ENCODE data around the gene SULF2.

- TF ChIP-seq, protein P1, sequence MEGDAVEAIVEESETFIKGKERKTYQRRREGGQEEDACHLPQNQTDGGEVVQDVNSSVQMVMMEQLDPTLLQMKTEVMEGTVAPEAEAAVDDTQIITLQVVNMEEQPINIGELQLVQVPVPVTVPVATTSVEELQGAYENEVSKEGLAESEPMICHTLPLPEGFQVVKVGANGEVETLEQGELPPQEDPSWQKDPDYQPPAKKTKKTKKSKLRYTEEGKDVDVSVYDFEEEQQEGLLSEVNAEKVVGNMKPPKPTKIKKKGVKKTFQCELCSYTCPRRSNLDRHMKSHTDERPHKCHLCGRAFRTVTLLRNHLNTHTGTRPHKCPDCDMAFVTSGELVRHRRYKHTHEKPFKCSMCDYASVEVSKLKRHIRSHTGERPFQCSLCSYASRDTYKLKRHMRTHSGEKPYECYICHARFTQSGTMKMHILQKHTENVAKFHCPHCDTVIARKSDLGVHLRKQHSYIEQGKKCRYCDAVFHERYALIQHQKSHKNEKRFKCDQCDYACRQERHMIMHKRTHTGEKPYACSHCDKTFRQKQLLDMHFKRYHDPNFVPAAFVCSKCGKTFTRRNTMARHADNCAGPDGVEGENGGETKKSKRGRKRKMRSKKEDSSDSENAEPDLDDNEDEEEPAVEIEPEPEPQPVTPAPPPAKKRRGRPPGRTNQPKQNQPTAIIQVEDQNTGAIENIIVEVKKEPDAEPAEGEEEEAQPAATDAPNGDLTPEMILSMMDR (IDR thresholded peaks at IDR 0.05): no peak
- TF ChIP-seq POLR2A (IDR thresholded peaks at IDR 0.05): no peak
Observed at GRCh38 chr20:47789764-47790579, 4.7 kb upstream of the SULF2 start.

All from body of pancreas (tissue), 4 donors.